H1 (cell line): ENCODE results near the gene ELANE. TPM values are rescaled to one million over a fixed set of nuclear protein-coding genes. Genes with fewer than 3 reads are reported as not detected.

Source experiments
- CTCF ChIA-PET: fragments of 300-600 bp; sonication (Branson Sonifier 250); formaldehyde crosslinking; loops from one replicate; lab custom pipeline; 2021; ENCODE audit not compliant: partially characterized antibody; lab: Charles Lee
- POLR2A ChIA-PET: fragments of 300-600 bp; sonication (Branson Sonifier 250); formaldehyde crosslinking; loops from one replicate; lab custom pipeline; 2021; ENCODE audit warnings: inconsistent platforms; ENCODE audit not compliant: partially characterized antibody; lab: Charles Lee
- DNase-seq, 2 experiments: peaks; one replicate each; pipeline versions ENCODE4 v3.0.0 to v3.0.0-alpha.2; 2010 to 2022; ENCODE audit warnings: low spot score in 2 of 2, low read depth in 1 of 2, mixed read lengths in 1 of 2
- FAIRE-seq: peaks from 2 replicates; lab custom pipeline; 2011; peaks lifted over from hg19 to GRCh38; lab: Jason Lieb, UNC
- H2AFZ ChIP-seq: 2 replicates; pipeline ENCODE4 v1.8.1; 2012; ENCODE audit warnings: low read length, inconsistent platforms
- H2AK5ac ChIP-seq: 2 replicates; pipeline ENCODE4 v1.6.1; 2013; ENCODE audit warnings: low read depth, low read length
- H2BK120ac ChIP-seq: replicated peaks from 2 replicates; pipeline ENCODE3; 2013; ENCODE audit warnings: low read depth, low read length, inconsistent platforms
- H2BK12ac ChIP-seq: 2 replicates; pipeline ENCODE4 v1.6.1; 2013; ENCODE audit warnings: low read depth, low read length
- H2BK15ac ChIP-seq: 2 replicates; pipeline ENCODE4 v1.6.1; 2013; ENCODE audit warnings: low read length
- H2BK20ac ChIP-seq: 2 replicates; pipeline ENCODE4 v1.6.1; 2013; ENCODE audit warnings: low read length
- H2BK5ac ChIP-seq: 2 replicates; pipeline ENCODE4 v1.6.1; 2013; ENCODE audit warnings: low read depth, low read length
- H3K14ac ChIP-seq: 2 replicates; pipeline ENCODE4 v1.6.1; 2013; ENCODE audit warnings: inconsistent platforms; ENCODE audit not compliant: insufficient read length
- H3K18ac ChIP-seq: 2 replicates; pipeline ENCODE4 v1.6.1; 2013; ENCODE audit warnings: low read length; ENCODE audit errors: extremely low read depth
- H3K23ac ChIP-seq: 2 replicates; pipeline ENCODE4 v1.6.1; 2013; ENCODE audit warnings: inconsistent platforms; ENCODE audit not compliant: insufficient read length
- H3K23me2 ChIP-seq: 2 replicates; pipeline ENCODE4 v1.6.1; 2013; ENCODE audit warnings: low read depth, low read length
- H3K27ac ChIP-seq: 2 replicates; pipeline ENCODE4 v1.6.1; 2011; ENCODE audit warnings: low read depth, low read length, inconsistent platforms
- H3K27me3 ChIP-seq, 4 experiments: replicated peaks in 1 of 4; 1 replicate in 1 of 4; 2 replicates in 3 of 4; pipeline versions ENCODE4 v1.6.1 to v1.8.1; 2011 to 2013; ENCODE audit warnings: low read length in 3 of 4, mild to moderate bottlenecking in 3 of 4, inconsistent platforms in 2 of 4, mixed read lengths in 2 of 4, moderate library complexity in 1 of 4; ENCODE audit not compliant: control insufficient read depth in 3 of 4, insufficient read depth in 3 of 4; ENCODE audit errors: extremely low read depth in 1 of 4
- H3K36me3 ChIP-seq, 4 experiments: 2 replicates each; pipeline versions ENCODE4 v1.6.1 to v1.8.1; 2011 to 2013; ENCODE audit warnings: mild to moderate bottlenecking in 4 of 4, low read length in 3 of 4, moderate library complexity in 2 of 4, control low read depth in 1 of 4, inconsistent platforms in 1 of 4; ENCODE audit not compliant: insufficient read depth in 4 of 4, control insufficient read depth in 2 of 4
- H3K4ac ChIP-seq: replicated peaks from 2 replicates; pipeline ENCODE3; 2013; ENCODE audit warnings: low read length, low read depth, mixed read lengths, inconsistent platforms; ENCODE audit not compliant: insufficient read length
- H3K4me1 ChIP-seq, 4 experiments: replicated peaks in 1 of 4; 1 replicate in 1 of 4; 2 replicates in 3 of 4; pipeline versions ENCODE4 v1.6.1 to v1.8.1; 2011 to 2013; ENCODE audit warnings: low read length in 3 of 4, inconsistent platforms in 2 of 4, mixed read lengths in 1 of 4; ENCODE audit not compliant: insufficient read depth in 4 of 4, control insufficient read depth in 3 of 4
- H3K4me2 ChIP-seq, 2 experiments: 2 replicates each; pipeline versions ENCODE4 v1.6.1 to v1.8.1; 2011 to 2013; ENCODE audit warnings: low read depth in 2 of 2, low read length in 2 of 2, control low read depth in 1 of 2, inconsistent platforms in 1 of 2, mild to moderate bottlenecking in 1 of 2; ENCODE audit not compliant: insufficient read depth in 1 of 2
- H3K4me3 ChIP-seq, 4 experiments: fragments of 200-600, 300-600 bp in 1 of 4; sonication (generic), shearing (Covaris generic), sonication (Bioruptor Twin) in 1 of 4; 2 replicates each; pipeline versions ENCODE4 v1.5.1 to v1.8.1; 2011 to 2016; ENCODE audit warnings: low read length in 4 of 4, low read depth in 3 of 4, control low read depth in 2 of 4, inconsistent platforms in 2 of 4, mild to moderate bottlenecking in 2 of 4, mixed read lengths in 1 of 4, moderate library complexity in 1 of 4; ENCODE audit not compliant: insufficient read depth in 2 of 4; ENCODE audit errors: extremely low read depth in 1 of 4
- H3K56ac ChIP-seq: replicated peaks from 2 replicates; pipeline ENCODE3; 2013; ENCODE audit warnings: low read depth, mild to moderate bottlenecking, mixed read lengths, low read length, inconsistent platforms; ENCODE audit not compliant: insufficient read length
- H3K79me1 ChIP-seq: 2 replicates; pipeline ENCODE4 v1.6.1; 2013; ENCODE audit warnings: low read depth, low read length, control low read depth
- H3K79me2 ChIP-seq, 2 experiments: 2 replicates each; pipeline versions ENCODE4 v1.6.1 to v1.8.1; 2012 to 2013; ENCODE audit warnings: low read length in 2 of 2, mild to moderate bottlenecking in 2 of 2, inconsistent platforms in 1 of 2; ENCODE audit not compliant: insufficient read depth in 2 of 2, control insufficient read depth in 1 of 2
- H3K9ac ChIP-seq, 4 experiments: replicated peaks in 1 of 4; 1 replicate in 1 of 4; 2 replicates in 3 of 4; pipeline versions ENCODE4 v1.6.1 to v1.8.1; 2011 to 2013; ENCODE audit warnings: low read depth in 3 of 4, low read length in 3 of 4, control low read depth in 2 of 4, mild to moderate bottlenecking in 2 of 4, moderate library complexity in 2 of 4, inconsistent platforms in 1 of 4; ENCODE audit errors: extremely low read depth in 1 of 4
- H3K9me3 ChIP-seq, 2 experiments: 2 replicates each; pipeline versions ENCODE4 v1.6.1 to v1.8.1; 2012 to 2013; ENCODE audit warnings: mild to moderate bottlenecking in 2 of 2, moderate library complexity in 2 of 2, control low read depth in 1 of 2, inconsistent platforms in 1 of 2, low read depth in 1 of 2, low read length in 1 of 2, mixed read lengths in 1 of 2; ENCODE audit not compliant: insufficient read depth in 2 of 2
- H4K20me1 ChIP-seq, 2 experiments: replicated peaks in 1 of 2; 2 replicates each; pipeline versions ENCODE3 to v1.8.1; 2011 to 2013; ENCODE audit warnings: inconsistent platforms in 2 of 2, low read length in 2 of 2, mild to moderate bottlenecking in 1 of 2; ENCODE audit not compliant: insufficient read depth in 2 of 2, control insufficient read depth in 1 of 2
- H4K5ac ChIP-seq: 2 replicates; pipeline ENCODE4 v1.6.1; 2013; ENCODE audit warnings: low read length, low read depth, mixed read lengths, inconsistent platforms; ENCODE audit not compliant: insufficient read length
- H4K8ac ChIP-seq: 2 replicates; pipeline ENCODE4 v1.8.0; 2013; ENCODE audit warnings: mild to moderate bottlenecking, moderate library complexity, low read length, inconsistent platforms; ENCODE audit not compliant: insufficient read depth; ENCODE audit errors: extremely low read depth
- H4K91ac ChIP-seq: replicated peaks from 2 replicates; pipeline ENCODE3; 2013; ENCODE audit warnings: low read length, mixed read lengths, inconsistent platforms; ENCODE audit not compliant: insufficient read length
- MAFK ChIP-seq: IDR thresholded peaks from 2 replicates; pipeline ENCODE4 v1.6.1; 2012; ENCODE audit warnings: low read depth, mild to moderate bottlenecking, improper control_type of control experiment, low read length
- POLR2AphosphoS5 ChIP-seq: IDR thresholded peaks from 2 replicates; pipeline ENCODE4 v1.6.1; 2011; ENCODE audit warnings: low read depth, low read length
- ZNF274 ChIP-seq: IDR thresholded peaks from 2 replicates; pipeline ENCODE4 v1.7.0; 2012; ENCODE audit warnings: low read length, borderline replicate concordance; ENCODE audit errors: extremely low read depth
- WGBS, 2 experiments: shearing (Covaris generic) in 1 of 2; methylation state at CpG; one replicate each; pipeline versions ENCODE4 v1.1.6 to v1.1.7; 2013 to 2015; ENCODE audit warnings: low lambda C conversion rate in 2 of 2, mixed read lengths in 2 of 2, inconsistent platforms in 1 of 2, low coverage in 1 of 2, missing lambda C conversion rate in 1 of 2; ENCODE audit not compliant: insufficient replicate concordance in 2 of 2, insufficient coverage in 1 of 2, insufficient read length in 1 of 2; ENCODE audit errors: extremely low coverage in 1 of 2, missing lambda C conversion rate in 1 of 2; 5-methylcytosine and 5-hydroxymethylcytosine counted together
- polyA plus RNA-seq, 7 experiments: library from polyadenylated mRNA; depleted of rRNA in 3 of 7; stranded (reverse) in 5 of 7; unstranded in 2 of 7; fragments of >200 nt in 5 of 7; fragments of 200-250 nt in 2 of 7; gene quantifications; 1 replicate in 5 of 7; 2 replicates in 1 of 7; 4 replicates in 1 of 7; pipeline versions ENCODE4 v1.2.1 to v1.2.3, GENCODE V29; 2011 to 2013; ENCODE audit warnings: missing spikeins in 2 of 7, mixed read lengths in 2 of 7
- total RNA-seq: library from RNA; stranded (reverse); fragmentation: NEBNext Ultra II Directional; extraction: Animal tissue kit (Norgen Biotek cat#: 25700); gene quantifications from 2 replicates; pipeline ENCODE4 v1.2.1, GENCODE V29; 2021

The ELANE gene
- total and polyA plus RNA-seq, 2 of the 8 experiments (the other 6 are each of a cell fraction or from before 2014, with no cell fraction given): not detected

- no peak overlapping the region for H2AFZ ChIP-seq
- H4K91ac ChIP-seq: no peak overlapping the region
- no peak overlapping the region for H3K27ac ChIP-seq
- peak overlapping the region; percentile 59 for H3K56ac ChIP-seq
- H3K27me3 ChIP-seq: no peaks in the 10 kb centered on the region
- H3K14ac ChIP-seq: no peak overlapping the region
- no peak overlapping the region for H2BK5ac ChIP-seq
- H3K23me2 ChIP-seq: peaks cover 14% of the 10 kb centered on the region; the same call in 1 of the 2 replicates
- no peaks in the 10 kb centered on the region for H3K4me1 ChIP-seq
- POLR2A ChIA-PET: interaction anchor here (0.7 to 4.0 kb wide), 8 partner anchors 9 to 242 kb away, joined by 3 to 240 read pairs (median 3); partner anchors contain the start of gene PTBP1
- H2AK5ac ChIP-seq: no peak overlapping the region
- TF ChIP-seq MAFK: no peak
- no peak for TF ChIP-seq ZNF274
- peak; percentile 59 for TF ChIP-seq POLR2AphosphoS5
- TF ChIP-seq, all 59 proteins: peak for 1
- no peaks in the 10 kb centered on the region for H3K9me3 ChIP-seq
- H2BK120ac ChIP-seq: no peak overlapping the region
- no peak overlapping the region for H3K9ac ChIP-seq
- H3K23ac ChIP-seq: no peak overlapping the region
- H3K4me3 ChIP-seq: no peak overlapping the region
- peaks cover 2 to 21% of the 10 kb centered on the region in 2 experiments for H4K20me1 ChIP-seq
- no peak overlapping the region for H2BK15ac ChIP-seq
- DNase-seq (no peak), FAIRE-seq (no peak)
- H4K5ac ChIP-seq: no peak overlapping the region
- H3K79me1 ChIP-seq: peaks cover 5% of the 10 kb centered on the region; the same call in 1 of the 2 replicates
- no peak overlapping the region for H2BK12ac ChIP-seq
- H3K36me3 ChIP-seq: peaks cover 7 to 43% (median 15%) of the 10 kb centered on the region in 4 experiments; a peak in 7 of 8 replicates
- H3K79me2 ChIP-seq: peaks cover 0 to 13% of the 10 kb centered on the region in 2 experiments; a peak in 1 of 4 replicates
- WGBS, 2 experiments: 92 to 100% methylated on average over 2 to 13 of the region's 13 CpGs
- CTCF ChIA-PET: interaction anchor here (0.9 to 1.3 kb wide), 2 partner anchors 10 to 74 kb away, joined by 3 to 4 read pairs; no protein-coding TSS in a partner anchor
- no peak overlapping the region for H2BK20ac ChIP-seq
- H3K18ac ChIP-seq: no peak overlapping the region
- H3K4ac ChIP-seq: no peak overlapping the region
- H4K8ac ChIP-seq: no peak overlapping the region
- H3K4me2 ChIP-seq: no peak overlapping the region
Observed at GRCh38 chr19:815775-816499, 36.2 kb upstream of the ELANE start.
